ENCODE results near the gene ZNF792.
"Not testable (repeated sequence)": the region's sequence is repeated elsewhere in the genome, so short reads cannot be mapped to it uniquely, and the experiment has no call there.

Gene ZNF792

GRCh38 chr19:34970185-34970780, 6.3 kb upstream of the ZNF792 start:
- not testable (repeated sequence) for DNase-seq (ENCODE audit: low spot score)

GRCh38 chr19:34969721-34970120, 5.7 kb upstream of the ZNF792 start:
- no peak for DNase-seq (ENCODE audit: low spot score)

DNA sequence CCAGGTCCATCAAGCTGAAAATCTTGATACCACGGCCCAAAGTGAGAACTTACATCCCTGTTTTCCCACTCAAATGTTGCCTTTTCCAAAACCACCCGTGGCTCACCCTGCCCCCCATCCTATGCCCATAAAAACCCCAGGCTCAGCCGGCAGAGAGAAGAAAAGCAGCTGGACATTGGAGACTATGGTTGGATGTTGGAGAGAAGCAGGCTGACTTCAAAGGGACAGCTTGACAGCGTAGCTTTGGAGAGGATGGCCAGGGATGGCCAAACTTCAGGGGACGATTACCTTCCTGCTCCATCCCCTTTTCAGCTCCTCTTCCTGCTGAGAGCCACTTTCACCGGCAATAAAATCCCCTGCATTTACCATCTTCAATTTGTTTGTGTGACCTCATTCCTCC, 3.5 kb upstream of the ZNF792 start:
- no peak for DNase-seq (ENCODE audit: low spot score)

DNA sequence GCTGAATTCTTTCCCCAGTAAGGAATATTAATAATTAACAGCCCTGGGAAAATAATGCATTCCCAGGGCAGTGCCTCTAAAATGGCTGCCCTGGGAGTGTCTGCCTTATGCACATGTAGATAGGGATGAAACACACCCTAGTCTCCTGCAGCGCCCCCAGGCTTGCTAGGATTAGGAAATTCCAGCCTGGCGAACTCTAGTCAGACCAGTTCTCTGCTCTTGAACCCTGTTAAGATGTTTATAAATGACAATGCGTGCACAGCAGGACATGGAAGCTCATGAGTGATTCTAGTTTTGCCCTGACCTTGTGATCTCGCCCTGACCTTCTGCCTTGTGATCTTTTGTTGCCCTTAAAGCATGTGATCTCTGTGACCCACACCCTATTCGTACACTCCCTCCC, 1.5 kb upstream of the ZNF792 start:
- not testable (repeated sequence) for DNase-seq (ENCODE audit: low spot score)

GRCh38 chr19:34964598-34964997, 569 bp upstream of the ZNF792 start:
- DNase-seq (ENCODE audit: low spot score), result no peak

- no peak for DNase-seq (ENCODE audit: low spot score)
These were observed 1.1 kb downstream of the ZNF792 start for GRCh38 chr19:34962687-34963572.

DNA sequence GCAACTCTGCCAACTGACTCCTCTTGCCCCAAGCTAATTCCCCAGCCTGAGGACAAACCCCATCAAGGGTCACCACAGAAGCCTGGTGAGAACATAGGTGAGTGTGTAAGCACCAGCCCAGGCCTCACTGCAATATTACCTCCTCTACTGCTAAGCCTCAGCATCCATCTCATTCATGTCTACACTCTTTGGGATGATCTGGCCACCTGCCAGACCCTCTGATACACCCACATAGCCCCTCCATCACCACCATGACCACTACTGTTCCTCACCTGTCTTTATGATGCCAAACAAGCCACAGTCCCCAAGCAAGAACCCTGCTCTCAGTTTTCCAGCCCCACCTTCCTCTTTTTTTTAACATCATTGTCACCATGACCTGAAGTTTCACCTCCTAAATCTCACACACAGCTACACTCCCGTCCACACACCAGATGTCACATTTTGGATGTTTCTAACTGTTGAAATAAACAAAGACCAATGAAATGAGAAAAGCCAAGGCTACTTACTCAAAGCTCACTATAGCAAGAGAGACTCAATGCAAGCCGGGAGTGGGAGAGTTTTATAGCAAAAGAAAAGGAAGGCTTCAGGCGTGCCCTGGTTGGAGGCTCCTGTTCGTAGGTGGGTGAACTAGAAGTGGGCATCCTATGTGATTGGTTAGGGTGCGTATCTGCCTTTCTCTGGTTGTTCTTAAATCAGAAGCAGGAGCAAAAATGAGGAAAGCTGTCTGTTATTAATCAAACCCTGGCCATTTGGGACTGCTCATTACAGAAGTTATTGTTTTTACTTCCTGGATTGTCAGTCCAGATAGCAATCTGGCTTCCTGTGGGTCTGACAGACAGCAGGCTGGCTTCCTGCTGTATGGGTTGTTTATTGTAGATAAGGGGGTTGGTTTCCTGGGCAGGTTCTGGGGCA, 2.0 kb downstream of the ZNF792 start:
- DNase-seq (ENCODE audit: low spot score), result no peak

- DNase-seq (ENCODE audit: low spot score), result no peak
These were observed 2.9 kb downstream of the ZNF792 start for GRCh38 chr19:34960940-34961679.

- DNase-seq (ENCODE audit: low spot score), result no peak
These were observed 3.8 kb downstream of the ZNF792 start for GRCh38 chr19:34960103-34960805.

- DNase-seq (ENCODE audit: low spot score), result no peak
These were observed 5.0 kb downstream of the ZNF792 start for GRCh38 chr19:34959021-34959420.

- no peak for DNase-seq (ENCODE audit: low spot score)
These were observed 5.9 kb downstream of the ZNF792 start for GRCh38 chr19:34957830-34958751.

GRCh38 chr19:34953092-34953491, 10.9 kb downstream of the ZNF792 start:
- DNase-seq (ENCODE audit: low spot score), result no peak

- no peak for DNase-seq (ENCODE audit: low spot score)
These were observed 20.0 kb downstream of the ZNF792 start for GRCh38 chr19:34943861-34944573.

- DNase-seq (ENCODE audit: low spot score), result no peak
These were observed 25.1 kb downstream of the ZNF792 start for GRCh38 chr19:34938886-34939285.

- no peak for DNase-seq (ENCODE audit: low spot score)
These were observed 27.8 kb downstream of the ZNF792 start for GRCh38 chr19:34936184-34936583.

- DNase-seq (ENCODE audit: low spot score), result no peak
These were observed 31.5 kb downstream of the ZNF792 start for GRCh38 chr19:34932494-34932893.

DNA sequence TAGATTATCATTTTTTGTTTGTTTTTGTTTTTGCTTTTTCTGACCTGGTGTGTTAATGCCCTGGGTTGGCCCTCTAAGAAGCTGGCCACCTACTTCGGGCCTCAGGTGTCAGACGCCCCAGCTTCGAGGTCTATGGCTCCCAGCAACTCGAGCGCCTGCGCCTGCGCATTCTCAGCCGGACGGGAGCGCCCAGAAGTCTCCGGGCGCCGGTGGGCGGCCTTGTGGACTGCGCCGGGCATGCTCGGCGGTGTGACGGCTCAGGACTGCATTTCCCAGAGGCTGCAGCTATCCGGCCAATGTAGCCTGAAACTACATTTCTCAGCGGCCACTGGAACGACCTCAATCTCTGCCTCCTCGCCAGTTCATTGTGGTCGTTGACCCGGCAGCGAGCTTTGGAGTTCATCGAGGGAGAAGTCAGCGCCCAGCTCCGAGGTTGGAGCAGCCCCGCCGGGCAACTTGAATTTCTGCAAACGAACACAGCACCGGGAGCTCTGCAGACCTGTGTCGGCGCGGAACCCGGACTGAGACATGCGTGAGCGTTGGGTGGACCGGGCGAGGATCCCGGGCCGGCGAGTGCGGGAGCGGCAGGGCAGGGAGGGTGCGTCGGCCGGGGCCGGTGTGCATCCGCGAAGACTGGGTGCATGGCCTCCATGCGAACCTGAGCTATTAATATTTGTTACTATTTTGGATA, 37.2 kb downstream of the ZNF792 start, which contains the start of gene ZNF30:
ZNF30 (plus strand) TSS at position 219 of the 691 bp plus-strand sequence. CDS start 3,045 bp downstream, outside the sequence.
- DNase-seq (ENCODE audit: low spot score), result no peak

GRCh38 chr19:34926361-34926684, 37.7 kb downstream of the ZNF792 start:
- no peak for DNase-seq (ENCODE audit: low spot score)
